NCI-H1092 treated with DMSO at 0.1 percent for 48 hours (cell line): Measurements from ENCODE around the gene FAM72C.
"Not testable (repeated sequence)": the region's sequence is repeated elsewhere in the genome, so short reads cannot be mapped to it uniquely, and the experiment has no call there.

Source experiments
- DNase-seq: peaks from one replicate; lab custom pipeline; 2025; lab: John Stamatoyannopoulos, UW

Gene FAM72C

GRCh38 chr1:143984721-143985473, 13.1 kb upstream of the FAM72C start:
- DNase-seq: not testable (repeated sequence)

- not testable (repeated sequence) for DNase-seq
Observed at GRCh38 chr1:143974416-143974815, 2.6 kb upstream of the FAM72C start.

GRCh38 chr1:143973876-143974414, 2.2 kb upstream of the FAM72C start:
- DNase-seq: not testable (repeated sequence)

- DNase-seq: not testable (repeated sequence)
Observed at GRCh38 chr1:143972753-143973326, 1.1 kb upstream of the FAM72C start.

- not testable (repeated sequence) for DNase-seq
Observed at GRCh38 chr1:143965860-143966259, 5.9 kb downstream of the FAM72C start.

GRCh38 chr1:143964294-143964693, 7.5 kb downstream of the FAM72C start:
- DNase-seq: not testable (repeated sequence)

- not testable (repeated sequence) for DNase-seq
Observed at GRCh38 chr1:143955930-143956329, 15.9 kb downstream of the FAM72C start.

- DNase-seq: not testable (repeated sequence)
Observed at GRCh38 chr1:143952913-143953312, 18.9 kb downstream of the FAM72C start.

GRCh38 chr1:143951485-143952391, 20.0 kb downstream of the FAM72C start:
- DNase-seq: not testable (repeated sequence)

- DNase-seq: not testable (repeated sequence)
Observed at GRCh38 chr1:143947749-143948148, 24.0 kb downstream of the FAM72C start.

- DNase-seq: not testable (repeated sequence)
Observed at GRCh38 chr1:143945253-143945652, 26.5 kb downstream of the FAM72C start.

- DNase-seq: not testable (repeated sequence)
Observed at GRCh38 chr1:143944576-143945240, 27.1 kb downstream of the FAM72C start.

GRCh38 chr1:143943319-143943978, 28.3 kb downstream of the FAM72C start:
- not testable (repeated sequence) for DNase-seq

- not testable (repeated sequence) for DNase-seq
Observed at GRCh38 chr1:143942238-143942860, 29.4 kb downstream of the FAM72C start.

- DNase-seq: not testable (repeated sequence)
Observed at GRCh38 chr1:143939666-143940065, 32.1 kb downstream of the FAM72C start.

- not testable (repeated sequence) for DNase-seq
Observed at GRCh38 chr1:143938922-143939321, 32.9 kb downstream of the FAM72C start.

- peak; percentile 27 for DNase-seq
Observed at GRCh38 chr1:143936457-143937115, 35.2 kb downstream of the FAM72C start.

- not testable (repeated sequence) for DNase-seq
Observed at GRCh38 chr1:143919127-143919526, 52.7 kb downstream of the FAM72C start.

GRCh38 chr1:143918552-143918951, 53.2 kb downstream of the FAM72C start:
- DNase-seq: not testable (repeated sequence)

- not testable (repeated sequence) for DNase-seq
Observed at GRCh38 chr1:143913705-143914104, 58.1 kb downstream of the FAM72C start.
